GM18517 (cell line): ENCODE results near the gene DNASE1L2.

Experiments
- ATAC-seq: cut with Tn5 transposase; IDR thresholded peaks from one replicate; pipeline ENCODE4 v1.9.1; 2021; ENCODE audit warnings: mild to moderate bottlenecking, moderate library complexity; ENCODE audit not compliant: unreplicated experiment

The DNASE1L2 gene

DNA sequence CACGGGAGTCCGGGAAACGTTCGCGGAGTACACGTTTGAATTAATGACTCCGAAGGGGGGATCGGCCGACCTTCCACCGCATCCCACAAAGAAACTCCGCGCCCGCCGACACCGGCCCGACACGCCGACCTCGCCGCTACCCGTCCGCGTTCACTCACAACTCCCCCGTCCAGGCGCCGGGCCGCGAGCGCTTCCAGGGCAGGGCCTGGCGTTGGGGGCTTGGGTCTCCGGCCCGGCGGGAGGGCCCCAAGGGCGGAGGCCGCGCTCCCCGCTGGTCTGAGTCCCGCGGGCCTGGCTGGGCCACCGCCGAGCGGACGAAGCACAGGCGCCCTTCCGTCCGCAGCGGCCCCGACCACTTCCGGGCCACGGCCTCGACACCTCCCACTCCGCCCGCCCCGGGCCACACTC is 31.3 kb downstream of the DNASE1L2 start:
- peak; percentile 48 for ATAC-seq

DNA sequence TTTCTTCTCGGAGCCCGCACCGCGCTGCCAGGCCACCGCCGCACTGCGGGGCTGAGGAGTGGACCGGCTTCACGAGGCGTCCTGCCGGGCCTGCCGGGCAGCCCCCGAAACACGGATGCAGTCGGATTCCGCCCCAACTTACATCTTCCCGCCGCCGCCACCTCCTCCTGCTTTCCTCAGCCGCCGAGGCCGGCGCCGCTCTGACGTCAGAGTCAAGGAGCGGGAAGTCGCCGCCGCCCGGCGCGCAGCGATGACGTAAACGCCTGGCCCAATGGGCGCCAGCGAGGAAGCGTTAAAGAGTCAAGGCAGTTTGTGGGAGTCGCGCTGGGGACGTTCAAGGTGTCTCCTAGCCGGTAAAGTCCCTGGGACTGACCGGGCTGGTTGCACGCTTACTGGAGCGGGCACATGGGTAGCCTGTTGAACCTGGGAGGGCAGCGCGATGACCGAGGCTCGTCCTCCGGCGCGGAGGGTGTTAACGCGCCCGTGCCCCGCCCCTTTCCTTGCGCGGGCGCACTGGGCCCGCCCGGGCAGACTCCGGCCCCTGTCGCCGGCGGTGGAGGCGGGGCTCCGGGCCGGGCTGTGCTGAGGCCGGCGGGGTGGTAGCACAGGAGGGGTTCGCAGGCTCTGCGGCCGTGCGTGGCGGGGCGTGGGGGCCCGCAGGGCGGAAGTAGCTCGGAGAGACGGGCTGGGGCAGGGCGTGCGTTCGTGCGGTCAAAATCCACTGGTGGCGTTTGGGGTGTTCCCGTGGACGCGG is 31.8 kb downstream of the DNASE1L2 start, which contains the start of gene RNPS1:
RNPS1 (minus strand) TSS at position 214 of the 754 bp plus-strand sequence. CDS start 3,483 bp downstream, outside the sequence.
- peak; percentile 67 for ATAC-seq

DNA sequence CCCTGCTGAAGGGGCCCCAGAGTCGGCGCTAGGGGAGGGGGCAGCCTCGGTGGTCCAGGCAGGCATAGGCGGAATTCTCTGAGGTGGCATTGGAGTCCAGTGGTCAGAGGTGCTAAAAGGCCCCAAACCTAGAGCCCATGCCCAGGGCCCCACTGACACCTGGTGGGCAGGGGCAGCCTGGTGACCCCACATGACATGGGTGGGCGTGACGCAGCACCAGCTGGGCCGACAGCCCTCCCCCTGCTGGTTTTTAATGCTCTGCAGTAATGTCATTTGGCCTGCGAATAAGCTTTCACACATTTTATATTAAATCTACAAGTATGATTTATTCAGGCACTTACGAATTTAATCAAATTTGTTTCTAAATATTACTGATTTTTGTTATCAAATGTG is 33.8 kb downstream of the DNASE1L2 start:
- ATAC-seq = no peak

DNA sequence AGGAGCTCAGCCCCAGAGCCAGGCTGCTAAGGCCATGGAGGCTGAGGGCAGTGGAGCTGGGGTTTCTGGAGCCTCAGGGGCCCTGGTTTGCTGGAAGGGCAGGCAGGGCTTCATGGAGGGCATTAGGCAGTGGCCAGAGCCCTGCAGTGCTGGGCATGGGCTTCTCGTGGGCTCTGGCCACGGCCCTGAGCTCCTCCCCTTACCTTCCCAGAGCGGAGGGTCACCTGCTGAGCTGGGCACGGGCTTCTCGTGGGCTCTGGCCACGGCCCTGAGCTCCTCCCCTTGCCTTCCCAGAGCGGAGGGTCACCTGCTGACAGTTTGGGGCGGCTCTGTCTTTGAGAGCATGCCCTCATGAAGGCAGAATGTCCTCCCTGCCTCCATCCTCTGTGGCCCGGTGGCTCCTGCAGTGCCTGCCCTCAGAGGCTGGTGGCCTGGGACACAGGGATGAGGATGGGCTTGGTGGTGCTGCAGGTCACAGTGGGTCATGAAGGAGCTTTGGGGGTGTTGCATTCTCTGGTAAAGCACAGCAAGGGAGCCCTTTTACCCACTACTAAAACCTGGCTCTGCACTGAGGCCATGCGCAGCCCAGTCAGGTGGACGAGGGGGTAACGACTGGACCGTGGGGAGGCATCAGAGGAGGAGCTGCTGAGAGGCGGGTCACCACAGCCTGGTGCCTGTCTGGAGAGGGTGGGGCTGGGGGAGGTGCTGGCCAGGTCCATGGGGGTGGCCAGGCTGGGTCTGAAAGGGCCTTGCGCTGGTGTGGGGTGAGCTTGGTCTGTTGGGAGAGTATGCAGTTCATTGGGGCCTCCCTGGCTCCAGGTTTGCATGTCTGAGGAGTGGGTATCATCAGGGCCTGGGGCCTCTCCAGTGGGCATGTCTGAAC is 34.6 kb downstream of the DNASE1L2 start:
- no peak for ATAC-seq

DNA sequence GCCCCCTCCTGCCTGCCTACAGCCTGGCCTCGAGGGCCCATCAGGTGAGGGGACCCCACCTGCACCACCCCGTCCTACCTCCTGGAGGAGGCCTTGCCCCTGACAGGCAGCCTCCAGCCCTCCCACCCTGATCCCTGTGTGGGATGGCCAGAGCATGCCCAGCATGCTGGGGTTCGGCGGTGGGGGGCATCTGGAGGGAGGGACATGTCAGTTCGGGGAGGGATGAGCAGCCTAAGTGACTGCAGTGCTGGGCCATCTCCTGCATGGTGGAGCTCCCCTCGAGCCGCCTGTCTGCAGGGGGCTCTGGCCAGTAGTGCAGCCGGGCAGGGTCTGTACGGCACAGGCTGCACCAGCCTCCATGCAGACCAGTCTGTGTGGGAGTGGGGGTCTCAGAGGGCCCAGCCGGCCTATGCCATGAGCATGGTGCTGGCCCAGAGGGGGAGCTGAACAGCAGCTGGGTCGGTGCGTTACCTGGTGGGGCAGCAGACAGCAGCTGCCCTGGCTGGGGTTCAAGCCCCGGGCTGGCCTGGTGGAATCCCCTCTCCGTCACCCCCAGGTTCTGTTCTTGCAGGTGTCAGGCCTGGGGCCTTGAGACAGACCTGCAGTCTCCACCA is 35.7 kb downstream of the DNASE1L2 start:
- no peak for ATAC-seq

DNA sequence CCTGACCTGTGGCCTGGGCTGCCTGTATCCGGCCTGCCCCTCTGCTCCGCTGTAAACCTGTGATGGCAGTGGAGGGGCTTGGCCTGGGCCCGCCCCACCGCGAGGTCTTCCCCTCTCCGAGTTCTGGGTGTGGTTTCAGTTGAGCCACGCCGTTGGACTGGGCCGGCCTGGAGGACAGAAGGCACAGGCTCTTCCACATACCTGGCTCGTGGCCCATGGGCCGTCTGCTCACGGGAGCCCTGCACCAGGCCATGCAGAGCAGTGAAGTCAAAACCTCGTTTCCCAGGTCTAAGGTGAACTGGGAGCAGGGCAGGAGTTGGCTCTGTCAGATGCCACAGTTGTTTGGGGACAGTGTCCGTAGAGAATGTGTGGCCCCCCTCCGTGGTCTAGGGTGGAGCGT is 37.2 kb downstream of the DNASE1L2 start:
- no peak for ATAC-seq

DNA sequence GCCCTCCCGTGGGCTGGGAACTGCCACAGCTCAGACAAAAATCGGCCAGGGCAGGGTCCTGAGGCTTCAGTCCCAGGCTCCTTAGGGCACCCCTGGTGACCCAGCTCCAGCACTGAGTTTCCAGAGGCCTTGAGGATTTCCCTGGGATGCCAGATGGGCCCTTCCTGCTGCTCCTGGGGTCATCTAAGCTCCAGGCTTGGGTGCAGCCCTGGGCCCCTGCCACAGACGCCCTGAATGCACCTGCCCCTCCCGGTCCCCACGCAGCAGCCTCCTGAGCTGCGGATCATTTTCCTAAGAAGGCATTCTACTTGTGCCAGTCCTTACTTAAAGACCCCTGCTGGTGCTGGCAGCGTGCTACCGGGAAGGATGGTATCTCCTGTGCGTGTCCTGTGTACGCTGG is 37.7 kb downstream of the DNASE1L2 start:
- no peak for ATAC-seq

DNA sequence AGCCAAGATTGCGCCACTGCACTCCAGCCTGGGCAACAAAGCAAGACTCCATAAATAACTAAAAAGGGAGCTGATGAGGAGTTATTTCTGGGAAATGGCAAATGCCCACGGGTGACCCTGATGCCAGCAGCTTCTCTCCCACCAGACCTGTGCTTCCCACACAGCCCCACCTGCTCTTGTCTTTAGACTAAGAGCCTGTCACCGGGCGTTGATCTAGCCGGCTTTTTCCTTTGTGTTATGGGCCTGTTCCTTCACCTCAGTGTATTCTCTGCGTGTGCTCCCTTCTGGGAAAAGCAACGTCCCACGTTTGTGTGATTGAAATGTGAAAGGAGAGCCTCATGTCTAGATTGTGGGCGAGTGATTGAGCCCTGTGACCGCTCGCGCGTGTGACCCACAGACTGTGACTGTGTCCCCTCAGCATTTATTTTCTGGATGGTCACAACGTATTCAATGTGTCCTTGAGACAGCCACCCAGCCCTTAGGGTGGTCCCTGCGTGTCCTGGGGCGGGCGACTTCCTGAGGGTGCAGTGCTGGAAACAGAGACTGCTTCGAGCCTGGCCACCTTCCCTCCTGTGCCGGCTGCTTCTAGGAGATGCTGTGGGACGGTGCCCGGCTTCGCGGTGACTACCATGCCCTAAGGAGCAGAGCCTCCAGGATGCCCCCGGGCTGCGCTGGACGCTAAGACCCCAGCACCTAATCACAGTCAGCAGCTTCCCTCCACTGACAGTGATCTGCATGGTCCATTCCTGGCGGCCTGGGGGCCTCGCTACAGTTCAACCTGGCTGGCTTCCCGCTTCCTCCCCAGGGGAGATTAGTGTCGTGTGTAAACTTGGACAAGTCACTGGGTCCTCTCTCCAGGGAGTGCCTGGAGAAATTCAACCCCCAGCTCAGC is 39.5 kb downstream of the DNASE1L2 start:
- ATAC-seq = no peak

DNA sequence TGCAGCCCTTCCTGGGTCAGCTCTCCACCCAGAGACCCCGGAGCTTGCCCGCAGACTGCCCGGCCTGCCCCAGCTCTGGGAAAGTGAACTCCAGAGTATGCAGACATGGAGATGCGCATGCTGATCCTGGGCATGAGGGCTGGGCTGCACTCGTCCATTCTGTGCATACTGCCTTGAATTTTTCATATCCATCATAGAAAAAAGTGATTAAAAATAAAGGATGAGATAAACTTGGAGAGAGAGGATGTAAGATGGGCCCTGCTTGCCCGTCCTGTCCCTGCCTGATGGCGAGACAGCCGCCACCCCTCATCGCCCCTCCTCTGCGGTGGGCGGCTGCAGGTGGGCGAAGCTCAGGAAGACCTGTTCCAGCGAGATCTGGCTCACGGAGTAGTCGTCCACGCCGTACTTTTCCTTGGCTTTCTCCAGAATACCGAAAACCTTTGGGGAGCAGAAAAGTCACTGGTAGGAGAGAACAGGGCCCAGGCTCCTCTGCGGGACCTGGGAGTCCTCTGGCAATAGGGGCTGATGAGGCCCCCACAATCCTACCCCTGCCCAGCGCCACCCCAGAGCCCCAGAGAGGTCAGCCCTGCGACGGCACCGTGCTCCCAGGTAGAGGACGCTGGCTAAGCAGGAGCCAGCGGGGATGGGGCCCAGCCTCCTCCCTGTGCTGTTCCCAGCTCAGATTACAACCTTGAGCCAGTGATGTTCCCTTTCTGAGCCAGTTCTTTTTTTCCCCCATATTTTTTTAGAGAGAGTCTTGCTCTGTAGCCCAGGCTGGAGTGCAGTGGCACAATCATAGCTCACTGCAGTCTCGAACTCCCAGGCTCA is 40.3 kb downstream of the DNASE1L2 start:
- ATAC-seq = no peak

DNA sequence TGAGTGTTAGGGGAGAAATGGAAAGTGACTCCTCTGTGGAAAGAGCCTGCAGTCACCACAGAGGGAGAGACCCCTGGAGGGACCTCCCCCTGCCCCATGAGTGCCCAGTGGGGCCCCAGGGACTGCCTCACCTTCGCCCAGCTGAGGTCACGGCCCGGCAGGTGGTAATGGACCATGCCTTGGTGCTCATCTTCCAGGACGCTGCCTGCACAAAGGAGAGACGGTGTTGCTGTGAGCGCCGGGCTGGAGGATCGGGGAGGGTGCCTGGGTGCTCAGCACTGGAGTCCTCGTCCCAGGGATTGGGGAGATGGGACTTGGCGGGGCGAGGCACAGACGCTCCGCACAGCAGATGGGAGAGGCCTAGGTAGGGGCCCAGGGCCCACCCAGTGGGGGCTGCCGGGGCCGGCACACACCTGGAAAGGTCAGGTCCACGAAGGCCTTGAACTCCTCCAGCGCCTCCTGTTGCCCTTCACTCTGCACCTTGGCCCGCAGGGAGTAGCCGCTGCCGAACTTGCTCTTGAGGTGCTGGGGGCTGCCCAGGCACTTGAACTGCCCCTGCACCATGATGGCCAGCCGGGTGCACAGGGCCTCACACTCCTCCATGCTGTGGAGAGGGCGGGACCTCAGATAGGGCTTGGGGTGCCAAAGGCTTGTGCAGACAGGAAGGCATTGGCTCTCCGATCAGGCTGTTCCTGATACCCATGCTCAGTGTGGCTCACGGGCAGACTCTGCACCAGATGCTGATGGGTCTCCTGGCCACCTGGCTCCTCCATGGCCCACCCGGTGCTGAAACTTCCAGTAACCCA is 41.4 kb downstream of the DNASE1L2 start:
- no peak for ATAC-seq

DNA sequence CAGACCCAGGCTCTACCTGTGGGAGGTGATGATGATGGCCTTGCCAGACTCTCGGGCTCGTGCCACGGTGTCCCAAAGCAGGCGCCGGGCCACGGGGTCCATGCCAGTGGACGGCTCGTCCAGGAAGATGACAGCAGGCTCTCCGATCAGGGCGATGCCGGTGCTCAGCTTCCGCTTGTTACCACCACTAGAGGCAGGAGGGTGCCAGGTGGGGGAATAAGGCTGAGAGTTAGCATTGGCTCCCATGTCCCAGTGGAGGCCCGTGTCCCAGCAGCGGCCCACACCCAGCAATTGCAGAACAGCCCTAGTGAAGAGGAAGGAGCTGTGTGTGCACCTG is 42.0 kb downstream of the DNASE1L2 start:
- ATAC-seq = no peak

DNA sequence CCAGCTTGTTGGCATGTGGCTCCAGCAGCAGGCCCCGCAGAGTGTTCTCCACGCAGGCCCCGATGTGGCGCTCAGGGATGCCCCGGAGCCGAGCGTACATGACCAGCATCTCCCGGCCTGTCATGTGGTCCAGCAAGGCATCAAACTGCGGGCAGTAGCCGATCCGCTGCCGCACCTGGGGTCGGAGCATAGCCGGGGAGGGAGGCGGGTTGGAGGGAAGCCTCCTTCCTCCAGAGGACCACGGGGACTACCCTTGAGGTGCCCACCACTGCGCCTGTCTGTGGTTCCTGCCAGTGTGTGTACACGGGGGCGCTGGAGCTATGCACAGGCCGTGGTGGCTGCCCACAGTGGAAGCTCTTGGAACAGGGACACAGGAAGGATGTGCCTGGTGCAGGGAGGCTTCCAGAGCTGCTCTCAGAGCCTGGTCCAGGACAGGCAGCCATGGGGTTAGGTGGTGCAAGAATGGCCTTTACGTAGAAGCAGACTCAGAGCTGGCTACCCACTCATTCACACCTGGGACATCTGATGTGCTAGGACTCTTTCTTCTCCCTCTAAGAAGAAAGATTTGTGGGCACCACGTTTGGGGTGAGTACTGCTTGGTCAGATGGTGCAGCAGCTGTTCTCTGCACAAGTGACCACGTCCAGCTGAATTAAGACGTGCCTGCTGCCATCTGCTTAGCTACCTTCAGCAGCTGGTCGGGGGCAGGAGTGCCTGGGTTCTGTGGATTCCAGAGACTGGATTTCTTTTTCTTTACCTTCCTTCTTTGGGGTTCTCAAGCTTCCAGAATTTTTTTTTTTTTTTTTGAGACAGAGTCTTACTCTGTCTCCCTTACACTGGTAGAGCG is 42.9 kb downstream of the DNASE1L2 start:
- ATAC-seq = no peak

DNA sequence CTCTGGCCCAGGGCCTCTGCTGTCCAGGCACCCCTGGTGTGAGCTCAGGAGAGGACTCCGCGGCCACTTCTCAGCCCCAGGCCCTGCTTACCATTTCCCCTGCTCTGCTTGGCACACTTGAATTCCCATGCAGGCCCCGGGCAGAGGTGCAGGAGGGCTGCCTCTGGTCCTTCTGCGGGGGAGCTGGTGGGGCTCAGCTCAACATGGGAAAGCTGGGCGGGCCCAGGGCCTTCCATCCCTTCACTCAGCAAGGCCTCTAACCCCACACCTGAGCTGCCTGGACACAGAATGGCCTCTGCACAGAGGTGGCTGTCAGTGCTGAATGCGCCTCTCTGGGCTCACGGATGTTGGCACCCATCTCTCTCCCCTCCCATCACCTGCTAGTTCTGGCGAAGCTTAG is 44.2 kb downstream of the DNASE1L2 start:
- ATAC-seq = no peak

DNA sequence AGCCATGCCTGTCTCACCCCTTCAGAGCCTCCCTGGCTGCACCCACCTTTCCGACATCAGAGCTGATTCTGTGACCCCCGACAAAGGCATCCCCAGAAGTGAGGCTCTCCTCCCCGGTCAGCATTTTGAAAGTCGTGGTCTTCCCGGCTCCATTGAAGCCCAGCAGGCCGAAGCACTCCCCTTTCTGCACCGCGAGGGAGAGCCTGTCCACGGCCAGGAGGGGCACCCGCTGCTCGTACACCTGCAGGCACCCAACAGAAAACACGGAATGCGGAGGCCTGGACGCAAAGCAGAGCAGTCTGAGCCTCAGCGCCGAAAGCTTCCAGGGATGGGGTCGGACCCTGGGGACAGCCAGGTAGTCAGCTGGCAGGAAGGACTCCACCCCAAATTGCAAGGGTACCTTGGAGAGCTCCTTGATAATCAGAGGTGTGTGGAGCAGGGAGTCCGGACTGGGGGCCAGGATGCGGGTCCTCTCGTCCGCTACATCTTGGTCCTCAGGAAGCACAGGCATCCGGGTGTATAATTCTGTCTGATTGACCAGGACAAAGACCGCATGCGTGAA is 44.8 kb downstream of the DNASE1L2 start:
- no peak for ATAC-seq

DNA sequence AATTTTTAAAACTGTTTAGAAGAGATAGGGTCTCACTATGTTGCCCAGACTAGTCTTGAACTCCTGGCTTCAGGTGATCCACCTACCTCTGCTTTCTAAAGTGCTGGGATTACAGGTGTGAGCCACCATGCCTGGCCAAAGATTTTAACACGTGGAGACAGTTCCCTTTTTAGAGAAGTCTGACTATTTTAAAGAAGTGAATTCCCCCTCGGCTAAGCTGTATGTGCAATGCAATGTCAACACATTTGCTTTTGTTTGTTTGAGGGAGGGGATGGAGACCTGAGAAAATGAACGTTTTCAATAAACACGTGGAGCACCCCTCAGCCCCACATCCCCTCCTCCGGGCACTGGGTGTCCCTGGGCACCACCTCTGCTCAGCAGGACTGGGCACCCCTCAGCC is 46.0 kb downstream of the DNASE1L2 start:
- no peak for ATAC-seq

DNA sequence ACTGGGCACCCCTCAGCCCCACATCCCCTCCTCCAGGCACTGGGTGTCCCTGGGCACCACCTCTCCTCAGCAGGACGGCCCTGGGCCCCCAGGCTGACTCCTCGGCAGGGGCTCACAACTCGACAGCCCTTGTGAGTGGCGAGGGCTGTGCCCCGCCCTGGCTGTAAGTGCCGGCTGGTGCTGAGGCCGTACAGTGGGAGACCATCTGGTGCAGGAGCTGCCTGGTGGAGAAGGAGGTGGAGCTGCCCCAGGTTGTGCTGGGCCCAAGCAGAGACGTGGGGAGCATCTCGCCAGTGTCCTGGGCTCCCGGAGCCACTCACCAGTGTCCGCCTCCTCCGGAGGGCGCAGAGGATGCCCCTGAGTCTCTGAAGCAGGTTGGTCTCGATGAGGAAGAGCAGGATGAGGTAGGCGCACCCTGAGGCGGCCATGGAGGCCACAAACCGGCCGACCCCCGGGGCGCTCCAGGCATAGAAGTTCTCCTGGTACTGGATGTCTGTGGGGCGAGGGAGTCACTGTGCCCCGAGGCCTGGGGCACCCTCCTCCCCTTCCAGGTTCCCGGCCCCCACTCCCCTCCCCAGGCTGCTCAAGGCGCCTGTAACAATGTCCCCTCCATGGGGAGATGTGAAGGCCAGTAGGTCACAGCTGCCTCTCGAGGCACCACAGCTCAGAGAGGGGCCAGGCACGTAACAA is 46.8 kb downstream of the DNASE1L2 start:
- ATAC-seq = no peak
